Measurements from ENCODE around the gene HOXC13.

- TF ChIP-seq, protein P1, sequence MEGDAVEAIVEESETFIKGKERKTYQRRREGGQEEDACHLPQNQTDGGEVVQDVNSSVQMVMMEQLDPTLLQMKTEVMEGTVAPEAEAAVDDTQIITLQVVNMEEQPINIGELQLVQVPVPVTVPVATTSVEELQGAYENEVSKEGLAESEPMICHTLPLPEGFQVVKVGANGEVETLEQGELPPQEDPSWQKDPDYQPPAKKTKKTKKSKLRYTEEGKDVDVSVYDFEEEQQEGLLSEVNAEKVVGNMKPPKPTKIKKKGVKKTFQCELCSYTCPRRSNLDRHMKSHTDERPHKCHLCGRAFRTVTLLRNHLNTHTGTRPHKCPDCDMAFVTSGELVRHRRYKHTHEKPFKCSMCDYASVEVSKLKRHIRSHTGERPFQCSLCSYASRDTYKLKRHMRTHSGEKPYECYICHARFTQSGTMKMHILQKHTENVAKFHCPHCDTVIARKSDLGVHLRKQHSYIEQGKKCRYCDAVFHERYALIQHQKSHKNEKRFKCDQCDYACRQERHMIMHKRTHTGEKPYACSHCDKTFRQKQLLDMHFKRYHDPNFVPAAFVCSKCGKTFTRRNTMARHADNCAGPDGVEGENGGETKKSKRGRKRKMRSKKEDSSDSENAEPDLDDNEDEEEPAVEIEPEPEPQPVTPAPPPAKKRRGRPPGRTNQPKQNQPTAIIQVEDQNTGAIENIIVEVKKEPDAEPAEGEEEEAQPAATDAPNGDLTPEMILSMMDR (IDR thresholded peaks at IDR 0.05) = no peak
- no peak for TF ChIP-seq POLR2A (IDR thresholded peaks at IDR 0.05)
Measured at GRCh38 chr12:53987787-53988230, 49.2 kb downstream of the HOXC13 start.
